RWPE1 (cell line): ENCODE measurements around the gene NCAM1.

Experiments used
- CTCF ChIA-PET: fragments of 350-600 bp; sonication (Branson Sonifier 250); formaldehyde crosslinking; extraction: SDS; loops from one replicate; lab custom pipeline; 2021; lab: Yijun Ruan, JAX
- POLR2A ChIA-PET: fragments of 400-600 bp; formaldehyde crosslinking; extraction: SDS; loops from one replicate; lab custom pipeline; 2020; ENCODE audit warnings: antibody characterized with exemption; ENCODE audit not compliant: low non-redundant PET; lab: Yijun Ruan, JAX
- DNase-seq: peaks from one replicate; pipeline ENCODE4 v3.0.0; 2012; ENCODE audit warnings: low spot score
- H3K27ac ChIP-seq: fragments of 450-650 bp; 2 replicates; pipeline ENCODE4 v1.5.1; 2017
- CTCF ChIP-seq: fragments of 450-650 bp; conservative IDR thresholded peaks from 2 replicates; pipeline ENCODE4 v1.5.1; 2017; ENCODE audit warnings: low read depth, mild to moderate bottlenecking

NCAM1 gene

GRCh38 chr11:113304916-113305315 lies 343.7 kb downstream of the NCAM1 start:
- CTCF ChIA-PET = interaction anchor here (0.5 to 1.4 kb wide), 8 partner anchors 60 to 1142 kb away, joined by 3 to 8 read pairs (median 4); no protein-coding TSS in a partner anchor
- POLR2A ChIA-PET = no interaction called here

GRCh38 chr11:113305440-113306336 lies 344.5 kb downstream of the NCAM1 start:
- DNase-seq = peak; percentile 79
- peak; percentile 94 for TF ChIP-seq CTCF
- ChIA-PET POLR2A (no interaction called here), CTCF (interaction anchor here (0.5 to 1.4 kb wide), 14 partner anchors 59 to 1360 kb away, joined by 3 to 8 read pairs (median 4); no protein-coding TSS in a partner anchor)
- H3K27ac ChIP-seq = no peak overlapping the region

More at GRCh38 chr11:113304916-113305315, 343.7 kb downstream of the NCAM1 start:
- no peak for DNase-seq
- TF ChIP-seq CTCF = no peak
- H3K27ac ChIP-seq = no peak overlapping the region

GRCh38 chr11:113308601-113309000 lies 347.4 kb downstream of the NCAM1 start:
- DNase-seq = no peak
- no peak overlapping the region for H3K27ac ChIP-seq
- CTCF ChIA-PET = interaction anchor here (0.9 kb wide), 1 partner anchor 166 kb away, joined by 3 read pairs; the partner anchor contains the start of gene DRD2
- POLR2A ChIA-PET = no interaction called here
- TF ChIP-seq CTCF = no peak

DNA sequence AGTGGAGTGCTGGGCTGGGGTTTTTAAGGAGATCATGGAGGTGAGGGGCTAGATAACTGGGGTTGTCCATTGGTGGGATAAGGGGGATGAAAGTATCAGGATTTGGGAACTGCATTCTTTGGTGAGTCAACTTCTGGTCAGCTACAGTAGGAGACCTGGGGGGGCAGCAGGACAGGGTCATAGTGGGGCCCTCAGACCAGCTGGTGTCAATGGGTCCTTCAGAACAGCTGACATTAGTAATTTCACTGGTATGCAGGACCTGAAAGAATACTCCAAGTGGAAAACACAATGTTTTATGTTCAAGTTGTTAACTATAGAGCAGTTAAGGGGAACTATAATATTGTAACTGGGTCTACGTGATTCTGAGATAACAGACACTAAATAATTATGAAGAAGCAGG lies 350.3 kb downstream of the NCAM1 start:
- CTCF ChIA-PET = no interaction called here
- POLR2A ChIA-PET = no interaction called here
- no peak for DNase-seq
- H3K27ac ChIP-seq = no peak overlapping the region
- TF ChIP-seq CTCF = no peak

DNA sequence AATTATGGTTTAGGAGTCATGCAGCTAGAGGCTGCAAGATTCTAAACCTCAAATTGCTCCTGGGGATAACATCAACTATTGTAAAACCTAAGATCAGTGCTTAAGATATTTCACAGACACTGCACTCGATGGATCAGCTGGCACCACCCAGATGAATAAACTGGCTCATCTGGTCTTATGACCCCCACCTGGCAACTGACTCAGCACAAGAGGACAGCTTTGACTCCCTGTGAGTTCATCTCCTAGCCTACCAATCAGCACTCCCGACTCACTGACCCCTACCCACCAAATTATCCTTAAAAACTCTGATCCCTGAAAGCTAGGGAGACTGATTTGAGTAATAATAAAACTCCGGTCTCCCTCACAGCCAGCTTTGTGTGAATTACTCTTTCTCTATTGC lies 352.4 kb downstream of the NCAM1 start:
- ChIA-PET CTCF (interaction anchor here (0.6 to 1.2 kb wide), 4 partner anchors 162 to 434 kb away, joined by 3 to 5 read pairs (median 3); partner anchors contain the start of gene DRD2), POLR2A (no interaction called here)
- TF ChIP-seq CTCF = no peak
- DNase-seq = no peak
- no peak overlapping the region for H3K27ac ChIP-seq

DNA sequence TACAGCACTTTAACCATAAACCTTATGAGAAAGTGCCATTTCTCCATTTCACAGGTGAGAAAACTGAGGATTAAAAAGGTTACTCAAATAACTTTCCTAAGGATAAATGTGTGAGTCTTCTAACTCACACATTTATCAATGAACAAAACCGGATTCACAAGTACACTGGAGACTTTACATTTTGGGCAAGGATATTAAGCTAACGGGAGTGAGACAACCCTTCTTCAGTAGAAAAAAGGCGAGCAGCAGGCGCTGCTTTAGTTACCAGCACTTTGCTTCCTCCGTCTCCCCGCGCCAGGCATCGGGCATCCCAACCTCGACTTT lies 352.8 kb downstream of the NCAM1 start:
- no peak for DNase-seq
- ChIA-PET CTCF (interaction anchor here (0.6 to 1.2 kb wide), 4 partner anchors 179 to 902 kb away, joined by 3 to 5 read pairs (median 4); no protein-coding TSS in a partner anchor), POLR2A (no interaction called here)
- no peak for TF ChIP-seq CTCF
- peak overlapping the region; percentile 82 for H3K27ac ChIP-seq
